Esophagus (tissue), 2 donors: ENCODE results near the gene PLA2G4C. TPM values are rescaled to one million over a fixed set of nuclear protein-coding genes. Genes with fewer than 3 reads are reported as not detected.

ENCODE experiments used
- H3K27ac ChIP-seq, 2 donors: one replicate each; pipeline ENCODE4 v1.5.1; 2013; ENCODE audit warnings: low read depth in 2 of 2, mild to moderate bottlenecking in 2 of 2, inconsistent platforms in 1 of 2, low read length in 1 of 2, moderate library complexity in 1 of 2
- H3K27me3 ChIP-seq, 2 donors: one replicate each; pipeline ENCODE4 v1.6.1; 2013; ENCODE audit warnings: low read length in 2 of 2, control low read depth in 1 of 2, mild to moderate bottlenecking in 1 of 2; ENCODE audit not compliant: insufficient read depth in 2 of 2, control insufficient read depth in 1 of 2
- H3K36me3 ChIP-seq, 2 donors: one replicate each; pipeline ENCODE4 v1.6.1; 2013; ENCODE audit warnings: low read length in 1 of 2; ENCODE audit not compliant: control insufficient read depth in 2 of 2, insufficient read depth in 2 of 2
- H3K4me1 ChIP-seq, 2 donors: one replicate each; pipeline ENCODE4 v1.6.1; 2013; ENCODE audit warnings: low read length in 1 of 2; ENCODE audit not compliant: control insufficient read depth in 2 of 2, insufficient read depth in 2 of 2
- H3K4me3 ChIP-seq, 2 donors: one replicate each; pipeline ENCODE4 v1.5.1; 2013; ENCODE audit warnings: low read length in 2 of 2, mild to moderate bottlenecking in 2 of 2, low read depth in 1 of 2, moderate library complexity in 1 of 2
- H3K9me3 ChIP-seq, 2 donors: one replicate each; pipeline ENCODE4 v1.6.1; 2013; ENCODE audit warnings: mild to moderate bottlenecking in 2 of 2, low read depth in 1 of 2, low read length in 1 of 2, moderate library complexity in 1 of 2; ENCODE audit not compliant: control insufficient read depth in 2 of 2, insufficient read depth in 1 of 2
- WGBS, 2 donors: extraction: QIAGEN DNeasy Blood & Tissue Kit; methylation state at CpG; one replicate each; pipeline ENCODE4 v1.1.7; 2013; 5-methylcytosine and 5-hydroxymethylcytosine counted together
- polyA plus RNA-seq, 2 donors: library from polyadenylated mRNA; stranded (reverse); fragments of 200-250 nt; gene quantifications; one replicate each; pipeline ENCODE4 v1.2.3, GENCODE V29; 2013
- donor health status: healthy with polysubstance abuse.
- donor health status: Bipolar disorder and iron deficiency.

The PLA2G4C gene
- 1 to 10 TPM; 1.8 to 2.8 TPM for polyA plus RNA-seq

DNA sequence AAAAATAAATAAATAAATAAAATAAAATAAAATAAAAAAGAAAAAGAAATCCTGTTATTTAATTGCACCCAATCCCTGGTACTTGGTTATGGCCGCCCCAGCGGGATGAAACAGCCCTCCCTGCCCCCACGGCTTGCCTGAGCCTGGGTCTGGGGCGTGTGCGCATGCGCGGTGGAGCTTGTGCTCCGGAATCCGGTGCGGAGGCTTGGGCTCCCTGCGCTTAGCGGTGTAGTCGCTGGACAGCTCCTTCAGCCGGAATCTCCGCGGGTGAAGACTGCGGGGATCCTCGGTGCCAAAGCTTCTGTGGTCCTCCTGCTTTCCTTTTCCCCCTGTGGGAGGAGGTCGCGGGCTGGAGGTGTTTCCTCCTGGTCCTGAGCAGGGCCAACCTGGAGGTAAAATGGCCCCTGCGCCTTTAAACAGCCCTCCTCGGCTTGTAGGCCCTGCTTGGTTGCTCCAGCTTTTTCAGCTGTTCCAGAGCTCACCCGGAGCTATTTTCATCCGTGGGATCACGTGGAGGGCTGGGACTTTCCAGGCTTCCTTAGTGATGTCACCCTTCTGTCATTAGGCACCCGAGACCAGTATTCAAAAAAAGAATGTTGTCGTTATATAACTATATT is at the start of gene PLA2G4C:
Gene PLA2G4C, minus strand, starts transcription at position 468 of the 617 bp plus-strand sequence. CDS start 4,288 bp downstream, outside the sequence.
- Histone ChIP-seq H3K4me1 (no peaks in the 10 kb centered on the region), H3K4me3 (peak within 1 kb of the TSS; percentile 23 to 51), H3K9me3 (no peaks in the 10 kb centered on the region), H3K27ac (peak within 1 kb of the TSS; percentile 91 to 94), H3K36me3 (peaks cover 0 to under 1% of the 10 kb centered on the region in 2 donors), H3K27me3 (no peaks in the 10 kb centered on the region)
- WGBS, 2 donors = 1% methylated on average over 24 to 27 of the region's 27 CpGs

- H3K36me3 ChIP-seq = peaks cover 0 to 22% of the 10 kb centered on the region in 2 donors
These were observed 47.7 kb upstream of the PLA2G4C start for GRCh38 chr19:48158210-48158790.

GRCh38 chr19:48154003-48154402 is 43.4 kb upstream of the PLA2G4C start:
- no peak overlapping the region for H3K27ac ChIP-seq
- H3K4me1 ChIP-seq = no peaks in the 10 kb centered on the region
- no peaks in the 10 kb centered on the region for H3K9me3 ChIP-seq
- no peaks in the 10 kb centered on the region for H3K27me3 ChIP-seq
- 52 to 57% methylated on average over 9 of the region's 9 CpGs for WGBS, 2 donors
- peaks cover 0 to 22% of the 10 kb centered on the region in 2 donors for H3K36me3 ChIP-seq
- H3K4me3 ChIP-seq = no peak overlapping the region

More at GRCh38 chr19:48158210-48158790, 47.7 kb upstream of the PLA2G4C start:
- H3K27ac ChIP-seq = no peak overlapping the region
- H3K4me1 ChIP-seq = no peaks in the 10 kb centered on the region
- H3K27me3 ChIP-seq = no peaks in the 10 kb centered on the region
- no peaks in the 10 kb centered on the region for H3K9me3 ChIP-seq
- H3K4me3 ChIP-seq = no peak overlapping the region
- 90 to 91% methylated on average over 12 of the region's 12 CpGs for WGBS, 2 donors

DNA sequence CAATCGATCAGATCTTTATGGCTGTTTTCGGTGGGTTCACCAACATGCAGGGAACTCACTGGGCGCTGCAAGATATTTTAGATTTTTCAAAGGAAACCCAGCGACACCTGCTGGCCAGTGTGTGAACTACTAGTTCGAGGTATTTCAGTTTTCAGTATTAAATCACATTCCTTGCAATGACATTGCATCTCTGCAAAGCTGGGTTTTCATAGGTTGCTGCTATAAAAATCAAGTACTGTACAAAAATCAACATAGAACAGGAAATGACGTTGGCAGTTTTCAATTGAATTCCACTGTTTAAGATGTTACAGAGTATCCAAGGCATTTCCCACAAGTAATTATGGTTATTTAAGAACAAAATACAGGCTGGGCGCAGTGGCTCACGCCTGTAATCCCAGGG is 41.9 kb upstream of the PLA2G4C start:
- no peaks in the 10 kb centered on the region for H3K4me1 ChIP-seq
- H3K36me3 ChIP-seq = peaks cover 0 to 19% of the 10 kb centered on the region in 2 donors

DNA sequence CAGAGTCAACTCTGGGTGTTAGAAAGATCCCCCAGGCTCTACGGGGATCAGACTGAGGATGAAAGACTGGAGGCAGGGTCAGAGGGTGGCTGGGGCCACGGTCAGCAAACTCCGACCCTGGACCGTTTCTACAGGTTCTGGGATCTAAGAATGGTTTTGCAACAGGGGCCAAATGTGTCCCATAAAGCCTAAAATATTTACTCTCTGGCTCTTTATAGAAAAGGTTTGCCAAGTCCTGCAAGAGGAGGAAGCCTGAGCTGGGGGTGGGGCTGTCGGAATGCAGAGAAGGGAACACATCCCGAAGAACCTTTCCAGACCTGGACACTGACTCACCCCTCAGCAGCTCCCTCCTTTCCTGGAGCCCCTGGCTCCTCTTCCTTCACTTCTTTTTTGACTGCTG is 38.8 kb upstream of the PLA2G4C start:
- H3K4me1 ChIP-seq = no peaks in the 10 kb centered on the region
- no peaks in the 10 kb centered on the region for H3K27me3 ChIP-seq
- H3K4me3 ChIP-seq = no peak overlapping the region
- H3K27ac ChIP-seq = no peak overlapping the region
- no peaks in the 10 kb centered on the region for H3K9me3 ChIP-seq
- WGBS, 2 donors = 67 to 89% methylated on average over 6 of the region's 6 CpGs
- H3K36me3 ChIP-seq = peaks cover 0 to 19% of the 10 kb centered on the region in 2 donors

More for the DNA sequence above, 41.9 kb upstream of the PLA2G4C start:
- Histone ChIP-seq H3K9me3 (no peaks in the 10 kb centered on the region), H3K4me3 (no peak overlapping the region), H3K27ac (no peak overlapping the region), H3K27me3 (no peaks in the 10 kb centered on the region)
- WGBS, 2 donors = 31% methylated on average over 8 of the region's 8 CpGs

GRCh38 chr19:48148576-48148975 is 38.0 kb upstream of the PLA2G4C start:
- H3K27ac ChIP-seq = no peak overlapping the region
- 88 to 95% methylated on average over 9 of the region's 9 CpGs for WGBS, 2 donors
- H3K4me1 ChIP-seq = no peaks in the 10 kb centered on the region
- H3K4me3 ChIP-seq = no peak overlapping the region
- peaks cover 0 to 20% of the 10 kb centered on the region in 2 donors for H3K36me3 ChIP-seq
- H3K27me3 ChIP-seq = no peaks in the 10 kb centered on the region
- no peaks in the 10 kb centered on the region for H3K9me3 ChIP-seq

GRCh38 chr19:48147597-48148175 is 37.1 kb upstream of the PLA2G4C start:
- Histone ChIP-seq H3K4me3 (no peak overlapping the region), H3K27ac (no peak overlapping the region), H3K9me3 (no peaks in the 10 kb centered on the region), H3K4me1 (no peaks in the 10 kb centered on the region), H3K27me3 (no peaks in the 10 kb centered on the region), H3K36me3 (peaks cover 0 to 27% of the 10 kb centered on the region in 2 donors)
- 72 to 89% methylated on average over 4 of the region's 4 CpGs for WGBS, 2 donors

DNA sequence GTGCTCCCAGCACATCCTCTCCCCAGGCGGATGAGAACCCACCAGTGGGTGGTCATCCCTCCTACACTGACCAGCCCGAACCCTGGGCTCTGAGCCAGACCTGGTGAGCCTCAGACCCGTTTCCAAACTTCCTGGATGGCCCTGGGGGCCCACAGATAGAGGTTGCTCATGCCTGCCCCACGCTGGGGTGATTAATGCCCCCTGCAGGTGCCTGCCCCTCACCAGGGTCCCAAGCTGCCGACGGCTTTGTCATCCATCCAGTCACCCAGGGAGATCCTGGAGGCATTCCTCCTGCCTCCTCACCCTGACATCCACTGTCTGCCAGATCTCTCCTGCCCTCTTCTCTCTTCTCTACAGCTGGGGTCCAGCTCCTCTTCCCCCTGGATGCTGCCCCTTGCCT is 28.4 kb upstream of the PLA2G4C start:
- Histone ChIP-seq H3K4me1 (no peaks in the 10 kb centered on the region), H3K27me3 (no peaks in the 10 kb centered on the region), H3K36me3 (peaks cover 0 to 22% of the 10 kb centered on the region in 2 donors), H3K27ac (no peak overlapping the region), H3K9me3 (no peaks in the 10 kb centered on the region), H3K4me3 (no peak overlapping the region)
- WGBS, 2 donors = 78 to 85% methylated on average over 6 of the region's 6 CpGs

- Histone ChIP-seq H3K27me3 (no peaks in the 10 kb centered on the region), H3K4me3 (no peak overlapping the region), H3K9me3 (no peaks in the 10 kb centered on the region), H3K36me3 (peaks cover 0 to 17% of the 10 kb centered on the region in 2 donors), H3K4me1 (no peaks in the 10 kb centered on the region), H3K27ac (no peak overlapping the region)
- WGBS, 2 donors = 95 to 96% methylated on average over 26 of the region's 26 CpGs
These were observed 26.8 kb upstream of the PLA2G4C start for GRCh38 chr19:48137411-48137810.
